Cardiac muscle cell (in vitro differentiated cells and primary cell): ENCODE data around the gene TSPAN9. TPM values are rescaled to one million over a fixed set of nuclear protein-coding genes. Genes with fewer than 3 reads are reported as not detected.

Source experiments
- DNase-seq, 2 donors: peaks; one replicate each; pipeline versions ENCODE4 v3.0.0 to v3.0.0-alpha.2; 2010 to 2017; ENCODE audit warnings: low read depth in 1 of 2, low spot score in 1 of 2
- H3K27ac ChIP-seq: fragments of 200-600 bp; sonication (generic); 2 replicates; pipeline ENCODE4 v1.5.1; 2016
- H3K27me3 ChIP-seq: fragments of 200-600 bp; sonication (generic); 2 replicates; pipeline ENCODE4 v1.6.0; 2016; ENCODE audit warnings: control low read depth
- H3K36me3 ChIP-seq: fragments of 200-600 bp; sonication (generic); 2 replicates; pipeline ENCODE4 v1.5.1; 2016; ENCODE audit warnings: control low read depth
- H3K4me1 ChIP-seq: fragments of 200-600 bp; sonication (generic); 2 replicates; pipeline ENCODE4 v1.8.1; 2017; ENCODE audit warnings: low read depth, mild to moderate bottlenecking, mixed run types
- H3K4me3 ChIP-seq: fragments of 200-600 bp; sonication (generic); 2 replicates; pipeline ENCODE4 v1.5.1; 2016; ENCODE audit warnings: mild to moderate bottlenecking
- H3K9me3 ChIP-seq: fragments of 200-600 bp; sonication (generic); 2 replicates; pipeline ENCODE4 v1.5.1; 2017; ENCODE audit warnings: low read depth, mild to moderate bottlenecking, control low read depth
- polyA plus RNA-seq: library from polyadenylated mRNA; unstranded; fragments of >200 nt; fragmentation: Nextera tagmentation; extraction: Ambion mirVana; gene quantifications from 2 replicates; pipeline ENCODE4 v1.2.1, GENCODE V29; 2016
- total RNA-seq: library from RNA; depleted of rRNA; stranded (reverse); fragments of >200 nt; gene quantifications from 2 replicates; pipeline ENCODE4 v1.2.3, GENCODE V29; 2016
- TF ChIP-seq, protein P1 (sequence below): IDR thresholded peaks from 2 replicates; pipeline ENCODE4 v1.5.1; 2012; ENCODE audit warnings: low read depth, mild to moderate bottlenecking, low read length

TSPAN9 gene
- total and polyA plus RNA-seq, 2 experiments from 2014 or later: 13.3 to 199 TPM

DNA sequence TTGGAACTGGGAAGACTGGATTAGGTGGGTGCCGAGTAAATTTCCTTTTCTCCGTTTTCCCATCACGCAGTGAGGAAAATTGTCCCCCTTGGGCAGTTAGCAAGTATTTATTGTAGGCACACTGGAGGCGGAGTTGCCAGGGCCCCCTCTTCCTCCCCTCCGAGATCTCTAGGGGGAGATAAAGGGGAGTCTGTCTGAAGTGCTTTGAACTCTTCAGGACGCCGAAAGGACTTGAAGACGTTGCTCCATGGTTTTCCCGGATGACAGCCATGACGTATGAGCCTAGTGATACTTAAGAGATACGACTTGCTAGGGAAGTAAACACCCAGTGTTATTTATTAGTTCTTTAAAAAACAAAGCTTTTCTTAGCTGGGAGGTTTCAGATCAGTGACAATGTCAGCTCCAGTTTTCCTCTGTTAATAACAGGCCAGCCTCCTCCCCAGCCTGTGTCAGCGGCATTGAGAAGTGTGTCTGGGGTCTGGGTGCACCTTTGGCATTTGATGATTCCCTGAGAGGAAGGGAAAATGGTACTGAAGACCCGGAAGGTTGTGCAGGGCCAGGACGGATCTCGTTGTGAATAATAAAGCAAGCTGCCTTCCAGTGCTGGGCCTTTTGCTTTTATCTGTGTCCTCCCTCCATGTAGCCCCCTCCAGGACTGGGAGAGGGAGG is 78.7 kb downstream of the TSPAN9 start:
- peaks cover 30% of the 10 kb centered on the region for H3K4me1 ChIP-seq
- peak overlapping the region; percentile 68 for H3K27ac ChIP-seq
- H3K36me3 ChIP-seq: no peaks in the 10 kb centered on the region
- H3K9me3 ChIP-seq: no peaks in the 10 kb centered on the region
- no peak for DNase-seq
- no peak overlapping the region for H3K4me3 ChIP-seq
- no peaks in the 10 kb centered on the region for H3K27me3 ChIP-seq
- TF ChIP-seq, protein P1, sequence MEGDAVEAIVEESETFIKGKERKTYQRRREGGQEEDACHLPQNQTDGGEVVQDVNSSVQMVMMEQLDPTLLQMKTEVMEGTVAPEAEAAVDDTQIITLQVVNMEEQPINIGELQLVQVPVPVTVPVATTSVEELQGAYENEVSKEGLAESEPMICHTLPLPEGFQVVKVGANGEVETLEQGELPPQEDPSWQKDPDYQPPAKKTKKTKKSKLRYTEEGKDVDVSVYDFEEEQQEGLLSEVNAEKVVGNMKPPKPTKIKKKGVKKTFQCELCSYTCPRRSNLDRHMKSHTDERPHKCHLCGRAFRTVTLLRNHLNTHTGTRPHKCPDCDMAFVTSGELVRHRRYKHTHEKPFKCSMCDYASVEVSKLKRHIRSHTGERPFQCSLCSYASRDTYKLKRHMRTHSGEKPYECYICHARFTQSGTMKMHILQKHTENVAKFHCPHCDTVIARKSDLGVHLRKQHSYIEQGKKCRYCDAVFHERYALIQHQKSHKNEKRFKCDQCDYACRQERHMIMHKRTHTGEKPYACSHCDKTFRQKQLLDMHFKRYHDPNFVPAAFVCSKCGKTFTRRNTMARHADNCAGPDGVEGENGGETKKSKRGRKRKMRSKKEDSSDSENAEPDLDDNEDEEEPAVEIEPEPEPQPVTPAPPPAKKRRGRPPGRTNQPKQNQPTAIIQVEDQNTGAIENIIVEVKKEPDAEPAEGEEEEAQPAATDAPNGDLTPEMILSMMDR: no peak

DNA sequence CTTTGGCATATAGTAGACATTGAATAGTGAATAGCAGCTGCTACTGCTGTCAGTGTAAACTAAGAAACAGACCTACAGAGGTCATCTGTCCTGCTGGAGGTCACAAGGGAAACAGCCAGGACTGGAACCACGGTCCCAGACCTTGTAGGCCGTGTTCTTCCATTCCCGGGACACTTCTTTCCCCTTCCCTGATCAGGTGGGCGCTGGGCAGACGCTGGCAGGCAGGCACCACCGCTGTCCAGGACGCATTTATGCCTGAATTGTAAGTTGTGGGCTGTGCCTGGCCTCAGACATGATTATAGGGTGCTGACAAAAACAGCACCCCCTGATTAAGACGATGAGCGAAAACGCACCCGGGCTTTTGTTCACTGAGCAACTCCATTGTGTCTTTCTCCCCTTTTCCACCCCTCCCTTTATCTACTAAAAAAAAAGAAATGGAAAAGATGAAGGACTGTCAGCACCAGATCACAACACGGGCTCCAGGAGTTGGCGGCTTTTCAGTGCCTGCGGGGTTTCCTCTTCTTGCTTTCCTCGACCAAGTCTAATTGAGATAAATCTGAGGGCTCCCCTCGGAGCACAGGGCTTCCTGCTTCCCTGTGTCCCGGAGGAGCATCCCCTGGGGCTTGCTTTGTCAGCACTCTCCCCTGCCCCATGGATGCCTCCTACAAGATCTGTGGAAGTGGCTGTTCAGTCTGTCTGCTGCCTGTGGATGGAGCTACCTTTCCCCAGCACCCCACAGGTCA is 80.6 kb downstream of the TSPAN9 start:
- Histone ChIP-seq H3K27ac (peak overlapping the region; percentile 29), H3K4me3 (no peak overlapping the region), H3K36me3 (no peaks in the 10 kb centered on the region), H3K27me3 (no peaks in the 10 kb centered on the region), H3K9me3 (no peaks in the 10 kb centered on the region), H3K4me1 (peaks cover 19% of the 10 kb centered on the region)
- TF ChIP-seq, protein P1: no peak
- no peak for DNase-seq

DNA sequence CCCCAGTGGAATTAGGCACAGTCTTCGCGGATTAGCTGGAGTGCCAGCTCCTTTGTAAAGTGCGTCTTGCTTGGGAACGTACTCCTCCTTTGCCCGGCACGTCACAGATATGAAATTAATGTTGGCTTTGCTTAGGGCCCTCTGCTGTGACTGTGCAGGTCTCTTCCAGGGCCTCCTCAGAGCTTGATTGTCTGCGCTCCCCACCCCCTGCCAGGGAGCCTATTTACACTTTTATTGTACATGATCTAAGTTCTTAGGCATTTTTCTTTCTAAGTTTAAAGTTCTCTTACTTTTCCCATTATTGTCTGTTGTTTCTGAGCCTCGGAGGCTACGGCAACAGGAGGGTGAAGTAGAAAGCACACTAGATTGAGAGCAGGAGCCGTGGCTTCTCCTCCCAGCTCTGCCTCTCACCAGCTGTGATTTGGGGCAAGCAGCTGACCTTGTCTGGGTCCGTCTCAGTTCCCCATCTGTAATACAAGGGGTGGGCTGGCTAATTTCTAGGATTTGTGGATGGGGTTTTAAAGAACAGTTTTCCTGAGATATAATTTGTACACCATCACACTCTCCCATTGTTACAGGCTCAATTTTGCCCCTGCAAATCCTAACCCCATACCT is 81.8 kb downstream of the TSPAN9 start:
- H3K9me3 ChIP-seq: no peaks in the 10 kb centered on the region
- peak in 1 of 2 donors; percentile 9 for DNase-seq
- H3K4me1 ChIP-seq: peaks cover 19% of the 10 kb centered on the region
- H3K36me3 ChIP-seq: no peaks in the 10 kb centered on the region
- TF ChIP-seq, protein P1: no peak
- no peaks in the 10 kb centered on the region for H3K27me3 ChIP-seq
- no peak overlapping the region for H3K27ac ChIP-seq
- H3K4me3 ChIP-seq: no peak overlapping the region

DNA sequence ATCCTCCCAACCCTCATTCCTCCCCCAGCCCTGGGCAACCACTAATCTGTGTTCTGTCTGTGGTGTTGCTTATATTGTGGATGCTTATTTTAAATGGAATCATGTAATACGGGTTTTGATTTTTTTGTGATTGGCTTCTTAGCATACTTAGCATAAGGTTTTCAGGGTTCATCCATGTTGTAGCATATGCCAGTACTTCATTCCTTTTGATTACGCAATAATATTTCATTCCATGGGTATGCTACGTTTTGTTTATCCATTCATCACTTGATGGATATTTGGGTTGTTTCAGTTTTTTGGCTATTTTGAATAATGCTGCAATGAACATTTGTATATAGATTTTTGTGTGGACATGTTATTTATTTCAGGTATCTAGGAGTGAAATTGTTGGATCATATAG is 82.9 kb downstream of the TSPAN9 start:
- TF ChIP-seq, protein P1: no peak
- DNase-seq: peak in 1 of 2 donors; percentile 50
- no peaks in the 10 kb centered on the region for H3K36me3 ChIP-seq
- H3K4me1 ChIP-seq: peaks cover 23% of the 10 kb centered on the region
- H3K9me3 ChIP-seq: no peaks in the 10 kb centered on the region
- no peaks in the 10 kb centered on the region for H3K27me3 ChIP-seq
- no peak overlapping the region for H3K27ac ChIP-seq
- H3K4me3 ChIP-seq: no peak overlapping the region

DNA sequence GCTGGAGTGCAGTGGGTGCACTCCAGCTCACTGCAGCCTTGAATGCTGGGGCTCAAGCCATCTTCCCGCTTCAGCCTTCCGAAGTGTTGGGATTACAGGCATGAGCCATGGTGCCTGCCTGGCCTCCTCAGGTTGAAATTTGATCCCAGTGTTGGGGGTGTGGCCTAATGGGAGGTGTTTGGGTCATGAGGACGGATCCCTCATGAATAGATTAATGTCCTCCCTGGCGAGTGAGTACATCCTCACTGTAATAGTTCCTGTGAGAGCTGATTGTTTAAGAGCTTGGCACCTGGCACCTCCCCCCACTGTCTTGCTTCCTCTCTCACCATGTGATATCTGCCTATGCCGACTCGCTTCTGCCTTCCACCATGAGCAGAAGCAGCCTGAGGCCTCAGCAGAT is 84.7 kb downstream of the TSPAN9 start:
- DNase-seq: no peak
- H3K27me3 ChIP-seq: no peaks in the 10 kb centered on the region
- no peaks in the 10 kb centered on the region for H3K9me3 ChIP-seq
- H3K4me1 ChIP-seq: peaks cover 18% of the 10 kb centered on the region
- no peak overlapping the region for H3K4me3 ChIP-seq
- TF ChIP-seq, protein P1: no peak
- H3K36me3 ChIP-seq: no peaks in the 10 kb centered on the region
- no peak overlapping the region for H3K27ac ChIP-seq
